GM15510 (cell line): ENCODE measurements around the gene C14orf132.

ENCODE experiments used
- POLR2A ChIP-seq: IDR thresholded peaks from 3 replicates; pipeline ENCODE4 v1.6.1; 2011; ENCODE audit warnings: borderline replicate concordance; ENCODE audit not compliant: insufficient read length; ENCODE audit errors: extremely low read depth

The C14orf132 gene

GRCh38 chr14:96052541-96053247, 13.5 kb downstream of the C14orf132 start:
- TF ChIP-seq POLR2A = no peak

GRCh38 chr14:96053248-96053599, 14.1 kb downstream of the C14orf132 start:
- no peak for TF ChIP-seq POLR2A

GRCh38 chr14:96053600-96054381, 14.6 kb downstream of the C14orf132 start:
- TF ChIP-seq POLR2A = no peak

GRCh38 chr14:96054661-96055060, 15.5 kb downstream of the C14orf132 start:
- TF ChIP-seq POLR2A = no peak

GRCh38 chr14:96055065-96055752, 16.0 kb downstream of the C14orf132 start:
- TF ChIP-seq POLR2A = no peak

- TF ChIP-seq POLR2A = no peak
Measured at GRCh38 chr14:96055753-96056508, 16.8 kb downstream of the C14orf132 start.

GRCh38 chr14:96056509-96057422, 17.6 kb downstream of the C14orf132 start:
- TF ChIP-seq POLR2A = no peak

GRCh38 chr14:96057738-96058137, 18.6 kb downstream of the C14orf132 start:
- no peak for TF ChIP-seq POLR2A

- no peak for TF ChIP-seq POLR2A
Measured at GRCh38 chr14:96058576-96059200, 19.5 kb downstream of the C14orf132 start.

GRCh38 chr14:96059519-96060135, 20.5 kb downstream of the C14orf132 start:
- no peak for TF ChIP-seq POLR2A

- no peak for TF ChIP-seq POLR2A
Measured at GRCh38 chr14:96060186-96060933, 21.2 kb downstream of the C14orf132 start.

GRCh38 chr14:96062010-96062409, 22.8 kb downstream of the C14orf132 start:
- TF ChIP-seq POLR2A = no peak
